ENCODE data around the gene BMP5.

BMP5 gene

DNA sequence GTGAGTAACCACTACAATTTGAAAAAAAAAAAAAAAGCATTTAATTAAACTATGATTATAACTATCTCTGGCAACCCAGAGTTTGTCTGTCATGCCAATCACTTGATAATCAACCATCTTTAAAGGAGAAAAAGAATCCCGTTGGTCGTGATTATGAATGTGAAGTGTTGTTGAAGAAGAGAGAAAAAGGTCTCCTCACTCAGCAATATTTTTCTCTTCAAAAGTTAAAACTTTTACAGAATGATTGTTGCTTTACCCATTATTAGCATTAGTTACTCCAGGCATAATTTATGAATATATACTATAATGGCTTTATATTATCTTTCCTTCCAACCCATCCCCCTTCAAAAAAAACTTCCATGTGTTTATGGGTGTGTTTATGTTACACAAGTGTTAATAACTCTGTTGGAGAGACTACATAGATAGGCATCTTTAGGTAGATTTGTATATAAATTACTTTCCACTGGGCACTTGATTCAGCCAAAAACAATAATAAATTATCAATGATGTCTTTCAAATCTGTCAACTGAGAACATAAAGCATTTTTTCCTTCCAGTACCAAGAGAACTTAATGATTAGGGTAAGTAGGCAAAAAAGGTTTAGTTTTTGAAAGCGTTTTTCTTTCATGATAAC, 5.1 kb downstream of the BMP5 start:
- FAIRE-seq, result no peak

DNA sequence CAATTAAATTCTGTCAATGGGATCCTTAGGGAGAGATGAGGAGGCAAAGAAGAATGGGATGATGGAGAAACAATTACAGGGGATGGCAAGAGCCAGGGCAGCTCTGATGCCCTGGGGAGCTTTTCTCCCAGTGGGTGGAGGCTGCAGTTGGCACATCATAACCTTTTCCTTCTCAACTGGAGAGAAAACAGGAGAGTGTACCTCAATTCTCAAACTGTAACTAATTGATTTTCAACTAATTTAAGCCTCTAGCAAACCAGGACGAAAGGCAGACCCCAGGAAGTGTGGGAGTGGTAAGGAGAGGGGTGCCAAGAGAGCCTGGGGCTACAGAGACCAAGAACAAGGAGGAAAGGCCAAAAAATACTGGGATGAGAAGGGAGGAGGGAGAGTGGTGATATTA, 5.7 kb downstream of the BMP5 start:
- no peak for FAIRE-seq

- FAIRE-seq, result no peak
Measured at GRCh38 chr6:55868771-55869479, 6.5 kb downstream of the BMP5 start.

DNA sequence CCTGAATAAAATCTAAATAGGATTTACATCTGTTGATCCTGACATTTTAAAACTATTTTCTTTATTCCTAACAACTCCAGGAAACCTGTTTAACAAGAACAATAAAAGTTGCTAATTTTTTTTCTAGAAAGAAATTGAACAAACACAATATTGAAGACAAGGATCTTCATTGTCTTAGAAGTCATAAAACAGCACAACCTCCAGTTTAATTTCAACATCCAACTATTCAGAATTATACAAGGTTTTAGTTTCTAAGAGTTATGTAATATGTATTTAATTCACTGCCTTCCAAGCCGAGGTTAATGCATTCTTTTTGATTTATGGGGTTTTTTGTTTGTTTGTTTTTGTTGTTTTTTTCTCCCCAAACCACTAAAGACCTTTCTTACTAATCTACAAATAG, 7.2 kb downstream of the BMP5 start:
- peak; percentile 48 for FAIRE-seq

DNA sequence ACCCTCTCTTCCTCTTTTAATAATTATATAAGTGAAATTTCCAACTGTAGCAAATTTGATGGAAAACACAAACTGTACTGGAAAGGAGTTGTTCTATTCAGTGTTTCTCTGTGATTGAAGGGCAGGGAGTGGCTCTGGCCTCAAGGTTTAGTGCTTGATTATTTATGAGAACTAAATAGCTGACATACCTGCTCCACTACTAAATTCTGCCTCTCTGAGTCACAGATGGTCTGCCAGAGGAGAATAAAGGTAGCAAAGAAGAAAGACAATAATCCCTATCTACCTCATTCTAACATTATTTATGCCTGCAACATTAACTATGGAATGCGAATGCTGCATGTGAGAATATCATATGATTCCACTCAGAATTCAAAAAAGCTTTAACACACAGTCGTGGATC, 9.3 kb downstream of the BMP5 start:
- no peak for FAIRE-seq

DNA sequence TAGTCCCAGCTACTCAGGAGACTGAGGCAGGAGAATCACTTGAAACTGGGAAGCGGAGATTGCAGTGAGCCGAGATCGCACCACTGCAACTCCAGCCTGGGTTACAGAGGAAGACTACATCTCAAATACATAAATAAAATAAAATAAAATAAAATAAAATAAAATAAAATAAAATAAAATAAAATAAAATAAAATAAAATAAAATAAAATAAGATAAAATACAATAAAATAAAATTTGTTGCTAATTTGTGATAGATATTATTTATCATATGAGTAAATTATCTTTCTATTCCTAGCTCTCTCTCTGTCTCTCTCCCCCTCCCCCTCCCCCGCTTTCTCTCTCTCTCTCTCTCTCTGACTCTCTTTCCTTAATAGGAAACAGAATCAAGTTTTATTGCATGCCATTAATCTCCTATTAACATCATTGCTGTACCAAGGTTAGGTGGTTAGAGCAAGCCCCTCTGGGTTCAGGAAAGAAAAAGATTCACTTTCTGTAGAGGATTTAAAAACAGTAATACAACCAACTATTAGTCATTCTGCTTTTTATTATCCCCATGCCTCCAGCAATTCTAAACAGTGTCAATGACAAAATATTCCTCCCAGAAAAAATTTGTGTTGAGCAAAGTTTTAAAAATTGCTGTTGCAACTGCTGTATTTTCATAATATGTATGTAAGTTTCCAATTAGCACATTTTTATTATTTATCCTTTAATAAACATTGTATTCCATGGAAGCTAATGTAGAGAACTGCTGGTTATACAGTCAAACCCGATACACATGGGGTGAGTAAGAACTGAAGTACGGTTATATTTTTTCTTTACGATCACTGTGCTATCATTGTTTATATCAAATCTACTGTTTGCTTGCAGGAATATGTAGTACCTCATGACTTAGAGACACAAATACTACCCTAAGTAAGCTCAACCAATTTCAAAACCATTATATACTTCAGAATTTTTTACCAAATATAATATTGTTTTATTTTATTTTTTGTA, 22.1 kb downstream of the BMP5 start:
- peak; percentile 39 for FAIRE-seq

DNA sequence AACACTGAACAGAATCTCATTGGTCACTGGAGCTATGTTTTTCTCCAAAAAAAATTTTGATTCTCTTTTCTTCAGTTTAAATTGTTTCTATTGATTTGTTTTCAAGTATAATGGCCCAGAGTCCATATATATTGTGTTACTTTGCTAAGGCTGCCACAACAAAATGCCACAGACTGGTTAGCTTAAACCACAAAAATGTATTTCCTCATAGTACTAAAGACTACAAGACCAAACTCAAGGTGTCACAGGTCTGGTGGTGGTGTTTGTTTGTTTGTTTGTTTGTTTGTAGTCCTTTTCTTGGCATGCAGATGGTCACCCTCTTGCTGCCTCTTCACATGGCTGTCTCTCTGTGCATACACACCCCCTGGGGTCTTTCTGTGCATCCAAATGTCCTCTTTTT, 34.0 kb downstream of the BMP5 start:
- no peak for FAIRE-seq

DNA sequence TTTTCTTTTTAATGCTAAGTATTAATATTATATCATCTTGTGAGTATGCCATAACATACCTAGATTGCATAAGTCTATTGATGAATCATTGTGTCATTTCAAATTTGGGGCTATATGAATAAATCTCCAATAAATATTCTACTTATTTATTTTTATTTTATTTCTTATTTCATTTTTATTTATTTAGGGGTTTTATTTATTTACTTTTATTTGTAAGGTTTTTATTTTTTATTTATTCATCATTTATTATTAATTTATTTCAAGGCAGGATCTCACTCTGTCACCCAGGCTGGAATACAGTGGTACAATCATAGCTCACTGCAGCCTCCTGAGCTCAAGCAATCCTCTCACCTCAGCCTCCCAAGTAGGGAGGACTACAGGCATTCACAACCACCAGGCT, 36.3 kb downstream of the BMP5 start:
- FAIRE-seq, result peak; percentile 18

DNA sequence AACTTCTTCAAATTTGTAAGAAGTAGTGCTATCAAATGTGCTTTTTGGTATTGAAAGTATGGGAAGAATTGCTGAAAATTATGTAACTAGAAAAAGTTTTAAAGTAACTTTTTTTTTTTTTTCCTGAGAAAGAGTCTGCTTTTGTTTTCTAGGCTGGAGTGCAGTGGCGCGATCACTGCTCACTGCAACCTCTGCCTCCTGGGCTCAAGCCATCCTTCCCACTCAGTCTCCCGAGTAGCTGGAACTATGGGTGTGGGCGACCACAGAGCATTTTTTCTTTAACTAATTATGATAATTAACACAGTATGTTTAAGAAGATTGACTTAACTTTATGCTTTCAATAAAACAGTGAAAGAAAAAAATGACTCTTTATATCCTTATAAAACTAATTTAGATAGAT, 38.4 kb downstream of the BMP5 start:
- no peak for FAIRE-seq

DNA sequence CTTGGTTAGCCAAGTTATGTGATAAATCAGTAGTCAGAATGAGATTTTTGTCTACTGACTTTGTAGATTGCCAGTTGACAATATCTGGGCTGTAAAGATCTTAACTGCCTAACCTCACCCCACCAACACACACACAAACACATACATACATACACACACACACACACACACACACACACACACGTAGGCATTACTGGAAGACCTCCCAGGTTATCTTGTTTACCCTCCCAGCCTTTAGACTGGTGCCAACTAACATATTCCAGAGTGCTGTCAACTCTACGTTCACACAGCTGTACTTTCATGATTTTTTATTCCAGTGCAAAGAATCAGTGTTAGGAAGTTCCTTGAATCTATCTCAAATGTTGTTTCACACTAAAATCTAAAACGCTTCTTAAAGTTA, 38.9 kb downstream of the BMP5 start:
- no peak for FAIRE-seq

DNA sequence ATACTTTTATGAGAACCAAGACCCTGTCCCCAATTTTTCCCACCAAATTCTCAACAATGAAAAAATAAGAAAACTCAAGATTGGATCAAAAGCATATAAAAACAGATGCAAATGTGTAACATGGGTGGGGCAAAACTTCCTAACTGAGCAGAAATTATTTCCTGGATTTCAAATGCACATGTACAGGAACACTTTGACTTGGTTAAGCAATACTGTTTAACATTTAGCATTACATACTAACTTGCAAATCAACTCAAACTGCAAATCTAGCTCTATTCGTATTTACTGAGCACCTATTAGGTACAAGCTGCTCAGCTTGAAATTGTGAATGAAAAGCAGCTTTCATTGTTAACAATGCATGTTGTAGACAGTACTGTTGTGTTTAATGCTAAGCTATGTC, 40.2 kb downstream of the BMP5 start:
- FAIRE-seq, result no peak

DNA sequence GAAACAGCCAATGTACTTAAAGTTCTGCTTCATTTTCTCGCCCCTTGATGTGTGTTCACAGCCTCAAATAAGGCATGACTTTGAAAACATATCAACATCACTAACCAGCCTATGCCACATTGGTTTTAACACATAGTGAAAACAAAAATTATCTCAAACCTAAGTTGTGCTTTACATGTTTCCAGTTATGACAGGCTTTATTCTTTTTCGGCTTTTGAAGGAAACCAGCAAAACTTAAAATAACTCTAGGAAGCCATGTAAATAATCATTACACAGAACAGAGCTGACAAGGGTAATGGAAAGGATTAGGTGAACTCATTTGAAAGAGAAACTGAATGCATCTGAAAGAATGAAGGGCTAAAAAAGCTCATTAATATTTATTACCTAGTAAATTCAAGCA, 42.1 kb downstream of the BMP5 start:
- no peak for FAIRE-seq

DNA sequence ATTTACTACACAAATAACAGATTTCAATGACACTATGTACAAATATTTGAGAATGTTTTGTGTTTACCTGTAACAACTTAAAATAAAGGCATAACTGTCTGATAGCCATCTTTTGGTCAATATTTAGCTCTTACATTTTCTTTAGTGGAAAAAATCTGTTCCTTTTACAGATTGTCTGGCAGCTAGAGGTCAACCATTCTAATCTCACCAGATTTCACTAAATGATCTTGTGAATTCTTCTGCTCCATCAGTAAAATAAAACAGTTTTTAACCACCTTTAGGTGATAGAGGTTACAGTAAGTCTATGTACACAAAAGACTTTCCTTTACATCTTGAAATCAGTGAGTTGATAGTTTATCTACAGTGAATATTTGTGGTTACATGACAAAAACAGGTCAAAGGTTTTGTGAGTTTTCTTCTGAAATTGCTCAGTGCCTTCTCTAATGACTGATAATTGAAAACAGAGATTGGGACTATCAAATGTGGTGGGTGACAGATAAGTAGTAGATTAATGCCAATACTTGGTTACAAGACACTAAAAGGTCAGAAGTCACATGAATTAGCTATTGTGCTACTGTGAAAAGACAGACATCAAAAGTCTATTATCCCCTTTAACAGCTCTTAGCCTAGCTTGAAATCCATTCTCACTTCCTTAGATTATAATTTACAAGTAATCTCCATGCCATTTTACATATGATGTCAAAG, 47.4 kb downstream of the BMP5 start:
- no peak for FAIRE-seq

DNA sequence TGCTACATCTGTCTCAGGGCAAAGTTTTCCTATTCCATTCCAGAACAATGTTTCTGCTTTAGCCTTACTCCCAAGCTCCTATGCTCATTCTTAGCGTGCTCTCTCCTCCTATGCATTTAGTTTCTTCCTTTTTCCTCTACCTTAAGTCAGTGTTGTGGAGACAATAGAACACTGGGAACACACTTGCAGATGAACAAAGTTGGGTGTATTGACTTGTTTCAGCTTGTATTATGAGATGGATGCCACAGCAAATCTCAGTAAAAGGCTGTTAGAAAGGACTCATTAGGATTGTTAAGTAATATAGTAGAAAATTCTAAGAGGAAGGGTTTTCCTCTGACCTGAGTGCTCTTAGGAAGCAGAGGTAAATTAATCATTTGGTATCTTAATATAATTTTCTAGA, 48.4 kb downstream of the BMP5 start:
- FAIRE-seq, result no peak

DNA sequence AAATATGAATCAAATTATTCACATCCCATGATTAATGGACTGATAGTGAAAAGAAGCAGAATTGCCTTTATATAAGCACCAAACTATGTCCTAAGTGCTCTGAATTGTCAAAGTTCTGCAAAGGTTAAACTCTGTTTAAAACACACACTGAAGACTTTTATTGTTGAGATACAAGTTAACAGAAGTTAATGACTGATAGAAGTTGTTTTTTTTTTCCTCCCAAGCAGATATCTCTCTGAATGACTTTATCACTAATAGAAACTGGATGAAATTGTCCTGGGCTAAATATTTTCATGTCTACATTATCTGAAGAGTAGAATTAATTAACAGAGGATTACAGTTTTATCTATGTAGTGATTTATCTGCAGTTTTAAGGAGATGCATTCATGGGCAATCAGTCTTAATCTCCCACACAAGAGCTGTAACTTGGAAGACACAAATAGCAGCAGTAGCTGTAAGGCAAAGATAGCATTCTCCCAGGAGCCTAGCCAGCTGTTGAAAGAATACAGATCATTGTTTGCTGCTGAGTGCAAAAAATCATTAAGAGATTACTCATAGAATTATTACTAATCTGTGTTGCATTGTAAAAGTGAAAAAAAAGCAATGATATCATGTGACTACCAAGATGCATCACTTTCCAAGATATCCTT, 49.9 kb downstream of the BMP5 start:
- peak; percentile 55 for FAIRE-seq

- FAIRE-seq, result no peak
Measured at GRCh38 chr6:55822815-55823214, 52.6 kb downstream of the BMP5 start.

DNA sequence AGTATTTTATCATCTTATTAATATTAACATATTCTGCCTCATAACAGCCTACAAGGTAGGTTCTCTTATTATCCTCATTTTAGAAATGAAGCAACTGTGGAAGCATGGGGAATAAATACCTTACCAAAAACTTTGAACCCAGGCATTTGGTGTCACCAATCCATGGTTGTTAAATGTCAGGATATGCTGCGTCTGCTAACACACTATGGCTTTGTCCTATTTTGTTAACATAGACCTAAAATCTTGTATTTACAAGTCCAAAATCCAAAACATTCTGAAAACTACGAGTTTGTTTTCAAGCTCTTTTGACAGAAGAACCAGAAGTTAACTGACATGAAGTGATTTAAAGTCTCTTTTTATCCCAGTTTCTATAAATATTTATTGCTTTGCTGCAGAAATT, 53.4 kb downstream of the BMP5 start:
- FAIRE-seq, result no peak

- FAIRE-seq, result no peak
Measured at GRCh38 chr6:55820696-55821095, 54.7 kb downstream of the BMP5 start.

DNA sequence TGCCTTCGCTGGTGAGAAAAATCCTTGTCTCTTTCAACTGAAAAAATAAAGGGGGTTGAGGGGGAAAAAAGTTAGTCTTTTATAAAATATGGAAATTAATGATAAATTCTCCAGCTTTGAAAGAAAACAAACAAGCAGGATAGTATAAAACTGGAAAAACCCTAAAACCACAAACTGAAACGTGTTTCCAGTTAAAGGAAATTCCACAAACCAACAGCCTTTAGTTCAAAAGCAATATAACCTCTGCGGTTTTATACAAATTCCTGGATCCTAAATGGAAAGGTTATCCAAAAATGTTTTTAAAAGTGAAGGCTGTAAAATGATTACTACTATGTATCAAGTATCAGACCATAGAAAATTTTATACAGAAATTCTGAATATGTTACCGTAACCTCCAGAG, 55.6 kb downstream of the BMP5 start:
- FAIRE-seq, result no peak

GRCh38 chr6:55818482-55818881, 56.9 kb downstream of the BMP5 start:
- peak; percentile 18 for FAIRE-seq

DNA sequence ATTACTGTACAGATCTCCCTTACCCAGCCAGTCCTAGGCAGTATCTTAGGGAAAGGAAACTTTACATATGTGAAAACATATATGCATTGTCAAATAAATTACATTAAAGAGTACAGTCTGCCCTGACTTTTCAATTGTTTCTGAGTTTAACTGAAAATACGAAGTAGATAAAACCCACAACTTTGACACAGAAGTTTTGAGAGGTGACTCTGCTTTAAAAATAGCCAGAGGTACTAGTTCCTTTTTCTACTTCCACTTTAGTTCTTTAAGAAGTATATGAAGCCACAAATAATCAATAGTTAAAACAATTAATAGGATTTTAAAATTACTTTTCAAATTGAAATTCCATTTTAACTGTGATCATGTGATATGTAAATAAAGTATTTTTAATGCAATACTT, 62.9 kb downstream of the BMP5 start:
- no peak for FAIRE-seq

DNA sequence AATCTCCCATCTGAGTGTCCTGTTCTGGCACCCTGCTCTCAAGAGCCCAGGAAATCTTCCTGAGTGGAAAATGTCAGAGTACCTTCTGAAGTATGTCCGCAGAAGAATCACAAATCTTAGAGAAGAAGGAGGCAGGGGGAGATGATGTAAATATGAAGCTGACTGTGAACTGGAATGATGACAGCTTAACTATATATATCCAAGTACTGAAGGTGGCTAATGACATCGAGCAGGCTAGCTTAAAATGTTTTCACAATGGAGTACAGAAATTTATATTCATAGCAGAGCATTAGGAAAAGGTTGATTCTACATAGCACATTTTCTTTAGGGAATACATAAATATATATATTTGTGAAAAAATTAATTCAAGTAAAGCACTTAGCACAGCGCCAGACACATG, 64.3 kb downstream of the BMP5 start:
- FAIRE-seq, result no peak
